Activated CD8-positive, alpha-beta memory T cell treated with anti-CD3 and anti-CD28 coated beads for 4 hours (primary cell): ENCODE results near the gene CTNND1.
"Not testable (repeated sequence)": the region's sequence is repeated elsewhere in the genome, so short reads cannot be mapped to it uniquely, and the experiment has no call there.

Experiments
- DNase-seq, 2 donors: peaks; one replicate each; pipeline ENCODE4 v3.0.0-alpha.2; 2020; ENCODE audit warnings: low read depth in 2 of 2

The CTNND1 gene, protein sequence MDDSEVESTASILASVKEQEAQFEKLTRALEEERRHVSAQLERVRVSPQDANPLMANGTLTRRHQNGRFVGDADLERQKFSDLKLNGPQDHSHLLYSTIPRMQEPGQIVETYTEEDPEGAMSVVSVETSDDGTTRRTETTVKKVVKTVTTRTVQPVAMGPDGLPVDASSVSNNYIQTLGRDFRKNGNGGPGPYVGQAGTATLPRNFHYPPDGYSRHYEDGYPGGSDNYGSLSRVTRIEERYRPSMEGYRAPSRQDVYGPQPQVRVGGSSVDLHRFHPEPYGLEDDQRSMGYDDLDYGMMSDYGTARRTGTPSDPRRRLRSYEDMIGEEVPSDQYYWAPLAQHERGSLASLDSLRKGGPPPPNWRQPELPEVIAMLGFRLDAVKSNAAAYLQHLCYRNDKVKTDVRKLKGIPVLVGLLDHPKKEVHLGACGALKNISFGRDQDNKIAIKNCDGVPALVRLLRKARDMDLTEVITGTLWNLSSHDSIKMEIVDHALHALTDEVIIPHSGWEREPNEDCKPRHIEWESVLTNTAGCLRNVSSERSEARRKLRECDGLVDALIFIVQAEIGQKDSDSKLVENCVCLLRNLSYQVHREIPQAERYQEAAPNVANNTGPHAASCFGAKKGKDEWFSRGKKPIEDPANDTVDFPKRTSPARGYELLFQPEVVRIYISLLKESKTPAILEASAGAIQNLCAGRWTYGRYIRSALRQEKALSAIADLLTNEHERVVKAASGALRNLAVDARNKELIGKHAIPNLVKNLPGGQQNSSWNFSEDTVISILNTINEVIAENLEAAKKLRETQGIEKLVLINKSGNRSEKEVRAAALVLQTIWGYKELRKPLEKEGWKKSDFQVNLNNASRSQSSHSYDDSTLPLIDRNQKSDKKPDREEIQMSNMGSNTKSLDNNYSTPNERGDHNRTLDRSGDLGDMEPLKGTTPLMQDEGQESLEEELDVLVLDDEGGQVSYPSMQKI

GRCh38 chr11:57761301-57762234, at the start of gene CTNND1:
Gene CTNND1, plus strand, starts transcription at chr11:57761802. Its CDS starts 29,677 bp downstream, at chr11:57791479.
- DNase-seq, result no peak

DNA sequence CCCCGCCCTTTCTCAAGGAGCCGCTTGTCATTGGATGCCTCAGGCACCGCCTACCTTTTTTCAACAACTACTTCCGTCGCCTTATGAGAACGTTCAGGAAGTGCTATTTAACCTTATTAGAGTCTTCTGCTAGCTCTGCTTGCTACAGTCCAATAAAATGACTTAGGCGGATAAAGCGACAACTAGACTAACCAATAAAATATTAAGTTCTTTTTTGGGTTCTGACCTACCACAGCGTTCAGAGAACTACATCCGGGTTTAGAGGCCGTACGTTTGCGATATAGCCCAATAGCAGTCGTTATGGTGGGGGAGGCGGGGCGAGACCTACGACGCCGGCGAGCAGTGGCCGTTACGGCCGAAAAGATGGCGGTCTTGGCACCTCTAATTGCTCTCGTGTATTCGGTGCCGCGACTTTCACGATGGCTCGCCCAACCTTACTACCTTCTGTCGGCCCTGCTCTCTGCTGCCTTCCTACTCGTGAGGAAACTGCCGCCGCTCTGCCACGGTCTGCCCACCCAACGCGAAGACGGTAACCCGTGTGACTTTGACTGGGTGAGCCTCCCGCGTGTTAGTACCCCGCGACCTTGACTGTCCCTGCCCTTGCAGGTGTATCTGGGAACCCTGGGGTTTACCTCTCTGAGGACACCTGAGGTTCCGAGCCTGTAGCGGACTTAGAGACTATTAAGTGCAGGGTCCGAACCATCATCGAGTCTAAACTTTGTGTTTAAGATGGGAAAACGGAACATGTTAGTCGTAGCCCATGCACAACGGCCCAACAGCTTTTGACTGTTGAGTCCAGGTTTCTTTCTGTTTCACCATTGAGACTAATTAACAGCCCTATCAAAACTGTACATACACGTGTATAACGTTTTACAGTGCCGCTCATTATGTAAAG, 49.1 kb upstream of the CTNND1 start, which contains the start of gene TMX2:
TSS of gene TMX2 (plus strand) at position 338 of the 895 bp plus-strand sequence. CDS start at position 364, 26 bp downstream.
- peak; percentile 79 to 83 for DNase-seq

DNA sequence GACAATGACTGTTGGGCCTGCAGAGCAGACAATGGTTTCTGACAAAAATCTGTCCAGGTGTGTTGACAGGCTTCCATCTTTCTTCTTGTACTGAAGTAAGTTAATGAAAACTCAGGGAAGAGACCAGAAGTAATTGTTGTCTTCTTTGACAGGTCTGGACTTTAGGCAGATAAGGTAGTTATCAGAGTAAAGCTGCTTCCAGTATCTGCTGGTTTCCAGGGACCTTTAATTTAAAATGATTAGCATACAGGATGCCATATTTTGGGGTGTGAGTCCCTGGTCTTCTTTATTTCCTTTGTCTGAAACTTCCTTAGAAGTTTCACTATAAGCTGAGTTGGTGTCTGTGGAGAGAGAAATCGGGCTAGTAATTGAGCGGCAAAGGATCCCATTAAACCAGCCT, 47.8 kb upstream of the CTNND1 start:
- DNase-seq, result no peak

- not testable (repeated sequence) for DNase-seq
Measured at GRCh38 chr11:57716726-57717125, 44.9 kb upstream of the CTNND1 start.

GRCh38 chr11:57727185-57727584, 34.4 kb upstream of the CTNND1 start:
- DNase-seq, result no peak

DNA sequence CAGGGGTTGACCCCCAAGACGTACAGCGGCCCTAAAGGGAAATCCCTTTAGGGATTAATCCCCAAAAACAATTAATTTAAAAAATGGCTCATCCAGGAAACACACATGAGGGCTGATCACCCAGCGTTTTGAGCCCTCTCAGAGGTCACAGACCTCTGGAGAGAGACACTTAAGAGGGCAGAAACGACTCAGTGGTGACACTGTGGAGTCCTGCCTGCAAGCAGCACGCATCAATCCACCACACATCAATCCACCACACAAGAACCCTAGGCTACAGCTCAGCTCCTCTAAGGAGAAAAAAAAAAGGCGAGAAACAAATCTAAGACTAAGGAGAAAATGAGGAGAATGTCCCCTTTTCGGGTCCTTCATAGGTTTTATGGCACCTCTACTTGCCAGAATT, 32.8 kb upstream of the CTNND1 start:
- no peak for DNase-seq

- DNase-seq, result no peak
Measured at GRCh38 chr11:57729479-57729878, 32.1 kb upstream of the CTNND1 start.

DNA sequence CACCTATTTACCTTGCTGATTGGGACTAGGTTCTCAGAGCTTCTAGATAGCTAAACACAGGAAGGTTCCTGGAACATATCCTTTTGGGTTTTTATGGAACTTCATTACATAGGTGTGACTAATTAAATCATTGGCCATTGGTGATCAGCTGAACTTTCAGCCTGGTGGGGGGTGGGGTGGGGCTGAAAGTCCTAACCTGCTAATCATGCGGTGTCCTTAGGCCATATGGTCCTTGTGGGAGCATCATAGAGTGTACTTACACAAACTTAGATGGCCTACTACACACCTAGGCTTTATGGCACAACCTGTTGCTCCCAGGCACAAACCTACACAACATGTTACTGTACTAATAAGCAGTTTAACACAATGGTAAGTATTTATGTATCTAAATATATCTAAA, 28.9 kb upstream of the CTNND1 start:
- no peak for DNase-seq

- DNase-seq, result no peak
Measured at GRCh38 chr11:57735619-57736298, 25.8 kb upstream of the CTNND1 start.

GRCh38 chr11:57741132-57742086, 20.2 kb upstream of the CTNND1 start, which contains the start of gene SELENOH:
Gene SELENOH, plus strand, starts transcription at chr11:57741491. Its CDS starts 105 bp downstream, at chr11:57741596.
- peak; percentile 84 to 88 for DNase-seq

DNA sequence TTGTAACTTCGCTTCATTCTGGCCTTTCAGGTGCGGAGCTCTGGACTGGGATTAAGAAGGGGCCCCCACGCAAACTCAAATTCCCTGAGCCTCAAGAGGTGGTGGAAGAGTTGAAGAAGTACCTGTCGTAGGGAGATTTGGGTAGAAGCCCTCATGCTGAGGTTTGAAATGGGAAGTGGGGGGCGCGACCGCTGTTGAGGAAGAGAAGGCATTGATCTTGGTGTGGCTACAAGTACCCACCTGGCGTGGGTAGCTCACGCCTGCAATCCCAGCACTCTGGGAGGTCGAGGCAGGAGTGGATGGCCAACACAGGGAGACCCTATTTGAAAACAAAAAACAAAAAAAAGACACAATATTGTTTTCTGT, 19.5 kb upstream of the CTNND1 start:
- DNase-seq, result no peak

DNA sequence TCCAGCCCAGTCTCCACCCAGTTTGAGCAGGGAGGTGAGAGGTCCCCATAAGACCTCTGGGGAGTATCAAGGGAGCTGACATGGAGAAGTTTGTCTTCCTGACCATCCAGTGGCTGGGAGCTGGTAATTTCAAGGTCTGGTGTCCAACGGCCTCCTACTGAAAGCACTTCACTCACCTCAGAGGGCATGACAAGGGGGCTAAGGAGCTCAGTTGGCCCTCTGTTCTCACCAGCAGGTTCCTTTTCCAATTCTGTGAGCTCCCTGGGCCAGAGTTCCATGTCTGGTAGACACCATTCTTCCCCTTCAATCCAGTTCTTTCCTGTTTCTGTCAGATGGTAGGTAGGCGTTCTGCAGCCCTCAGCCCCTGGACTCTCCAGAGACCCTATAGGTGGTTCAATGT, 17.2 kb upstream of the CTNND1 start:
- DNase-seq, result no peak

DNA sequence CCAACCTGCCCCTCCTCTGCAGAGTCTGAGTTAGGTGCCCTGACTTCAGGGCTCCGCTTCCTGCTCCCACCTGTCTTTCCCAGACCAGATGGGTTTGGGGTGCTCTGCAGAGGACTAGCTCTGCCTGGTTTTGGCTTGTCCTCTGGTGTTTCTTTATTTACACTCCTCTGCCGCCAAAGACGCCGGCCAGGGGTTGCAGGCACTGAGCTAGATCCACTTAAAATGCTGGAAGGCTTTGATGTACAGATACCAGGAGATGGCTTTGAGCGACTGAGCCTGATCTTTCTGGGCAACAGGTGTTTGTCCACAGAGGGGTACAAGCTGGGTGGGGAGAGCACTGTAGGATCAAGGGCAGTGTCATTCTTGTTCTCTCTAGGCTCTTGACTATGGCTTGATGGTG, 16.4 kb upstream of the CTNND1 start:
- no peak for DNase-seq

DNA sequence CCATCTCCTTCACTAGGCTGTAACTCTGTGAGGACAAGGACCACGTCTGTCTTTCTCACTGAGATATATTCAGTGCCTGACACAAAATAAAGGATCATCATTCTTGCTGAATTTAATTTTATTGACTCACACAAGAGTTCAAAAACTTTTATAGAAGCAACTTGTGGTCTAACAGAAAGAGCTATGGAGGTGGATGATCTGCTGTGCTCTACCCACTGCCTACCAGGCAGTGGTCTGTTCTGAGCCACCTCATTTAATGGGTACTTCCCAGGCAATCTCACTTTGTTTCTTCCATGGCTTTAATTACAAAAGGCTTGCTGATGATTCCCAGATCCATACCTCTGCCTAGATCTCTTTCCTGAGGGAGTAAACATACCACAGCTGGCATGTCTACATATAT, 14.7 kb upstream of the CTNND1 start:
- DNase-seq, result no peak

DNA sequence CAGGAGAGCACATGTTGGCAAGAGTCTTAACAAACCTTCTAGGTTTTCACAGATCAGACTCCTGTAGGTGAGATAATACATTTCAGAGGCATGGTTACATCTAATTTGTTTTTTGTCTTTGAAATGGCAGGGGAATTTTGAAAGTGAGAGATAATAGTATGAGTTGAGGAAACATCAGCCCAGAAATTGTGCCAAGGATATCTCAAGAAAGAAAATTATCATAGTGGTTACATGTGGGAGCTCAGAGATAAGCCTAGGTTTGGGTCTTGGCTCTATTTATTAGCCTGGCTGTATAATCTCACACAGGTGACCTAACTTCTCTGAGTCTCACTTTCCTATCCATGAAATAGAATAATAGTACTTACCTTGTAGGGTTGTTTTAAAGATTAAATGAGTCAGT, 10.4 kb upstream of the CTNND1 start:
- no peak for DNase-seq

DNA sequence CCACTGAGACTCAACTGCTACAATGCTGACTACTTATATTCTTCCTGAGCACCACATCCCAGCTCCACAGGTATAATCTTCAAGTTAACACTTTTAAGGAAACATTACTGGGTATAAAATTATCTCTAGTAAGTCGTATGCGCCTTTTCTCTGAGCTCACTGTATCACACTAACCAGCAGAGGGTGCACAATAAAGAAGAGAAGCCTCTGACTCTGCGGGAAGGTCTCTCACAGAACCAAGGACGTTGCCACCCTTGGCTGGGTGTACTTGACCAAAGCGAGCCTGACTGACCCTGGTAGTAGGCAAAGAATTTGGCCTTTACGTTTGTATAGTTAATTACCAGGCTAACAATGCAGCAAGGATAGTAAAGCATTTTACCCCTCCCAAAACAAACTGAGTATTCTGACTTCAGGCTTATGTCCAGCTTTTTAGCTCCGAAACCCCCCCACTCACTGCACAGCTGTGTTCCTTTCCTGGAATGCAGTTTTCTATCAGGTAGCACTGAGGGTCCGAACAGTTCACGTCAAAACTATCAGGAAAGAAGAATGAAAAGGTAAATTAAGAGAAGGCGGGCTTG, 9.8 kb upstream of the CTNND1 start, which contains the start of gene BTBD18:
TSS of gene BTBD18 (minus strand) at position 144 of the 578 bp plus-strand sequence. CDS start 631 bp downstream, outside the sequence.
- DNase-seq, result no peak

GRCh38 chr11:57752954-57753353, 8.6 kb upstream of the CTNND1 start:
- no peak for DNase-seq

DNA sequence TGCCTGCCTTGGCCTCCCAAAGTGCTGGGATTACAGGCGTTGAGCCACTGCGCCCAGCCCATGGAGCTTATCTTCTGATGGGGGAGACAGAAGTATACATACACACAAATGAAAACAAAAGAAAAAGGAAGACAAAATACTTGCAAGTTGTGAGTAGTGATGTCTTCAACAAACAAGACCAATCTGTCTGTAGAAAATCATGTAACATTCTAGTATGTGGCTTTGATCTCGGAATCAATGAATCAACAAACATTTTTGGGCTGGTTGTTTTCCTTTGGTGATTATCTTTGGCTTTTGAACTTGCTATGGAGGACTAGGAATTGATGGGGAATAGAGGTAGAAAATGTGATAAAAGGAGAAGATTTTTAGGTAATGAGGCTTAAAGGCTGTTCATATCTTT, 3.4 kb upstream of the CTNND1 start:
- no peak for DNase-seq
